NCI-H460 (cell line): ENCODE results near the gene ZNF407. TPM values are rescaled to one million over a fixed set of nuclear protein-coding genes. Genes with fewer than 3 reads are reported as not detected.

Experiments used
- DNase-seq: peaks from one replicate; pipeline ENCODE4 v3.0.0-alpha.2; 2016; ENCODE audit warnings: low read depth; ENCODE audit errors: extremely low read depth
- total RNA-seq: library from RNA; depleted of rRNA; stranded (reverse); fragments of >200 nt; shearing (Covaris generic); gene quantifications from 2 replicates; pipeline ENCODE4 v1.2.3, GENCODE V29; 2014; rRNA removed

Gene ZNF407
- total RNA-seq, 1 experiment from 2014 or later, result 5.7 TPM

GRCh38 chr18:75104483-75104882 is 506.8 kb downstream of the ZNF407 start:
- no peak for DNase-seq

GRCh38 chr18:75105551-75106254 is 508.0 kb downstream of the ZNF407 start:
- DNase-seq, result no peak

GRCh38 chr18:75106746-75107145 is 509.1 kb downstream of the ZNF407 start:
- no peak for DNase-seq

- DNase-seq, result no peak
These were observed 509.7 kb downstream of the ZNF407 start for GRCh38 chr18:75107196-75107930.

GRCh38 chr18:75107931-75108276 is 510.2 kb downstream of the ZNF407 start:
- DNase-seq, result no peak

- no peak for DNase-seq
These were observed 511.1 kb downstream of the ZNF407 start for GRCh38 chr18:75108579-75109318.

GRCh38 chr18:75109319-75109691 is 511.6 kb downstream of the ZNF407 start:
- DNase-seq, result no peak

GRCh38 chr18:75109819-75110218 is 512.1 kb downstream of the ZNF407 start:
- no peak for DNase-seq

GRCh38 chr18:75110311-75110710 is 512.6 kb downstream of the ZNF407 start:
- no peak for DNase-seq

- DNase-seq, result no peak
These were observed 513.3 kb downstream of the ZNF407 start for GRCh38 chr18:75110846-75111415.

- no peak for DNase-seq
These were observed 514.1 kb downstream of the ZNF407 start for GRCh38 chr18:75111760-75112159.

- DNase-seq, result no peak
These were observed 514.8 kb downstream of the ZNF407 start for GRCh38 chr18:75112186-75113096.

GRCh38 chr18:75113455-75113854 is 515.8 kb downstream of the ZNF407 start:
- no peak for DNase-seq

- no peak for DNase-seq
These were observed 516.6 kb downstream of the ZNF407 start for GRCh38 chr18:75114231-75114764.

Other genes with a start within 250 kb of the ZNF407 start
- not detected in 2 replicates for gene DIPK1C, start 140.6 kb upstream of the ZNF407 start, total RNA-seq
- gene CNDP2, start 101.5 kb upstream of the ZNF407 start, total RNA-seq, result 72.0 and 105 TPM in 2 replicates
- not detected in 2 replicates for gene CNDP1, start 63.4 kb upstream of the ZNF407 start, total RNA-seq